SH-SY5Y (cell line): ENCODE results near the gene PDK2.

Experiments used
- GATA2 ChIP-seq: IDR thresholded peaks from 2 replicates; pipeline ENCODE4 v1.6.1; 2011; ENCODE audit warnings: mild to moderate bottlenecking, low read depth, low read length
- GATA3 ChIP-seq: IDR thresholded peaks from 2 replicates; pipeline ENCODE4 v1.6.1; 2011; ENCODE audit warnings: low read depth, mild to moderate bottlenecking, low read length, moderate library complexity

GRCh38 chr17:50139185-50139783 is 44.1 kb downstream of the PDK2 start:
- TF ChIP-seq GATA2 (no peak), GATA3 (no peak)
